ACC112 (cell line): ENCODE measurements around the gene LYPD6B.

ENCODE experiments used
- H2AFZ ChIP-seq: fragments of 200-600 bp; sonication (generic); one replicate; pipeline ENCODE4 v1.6.0; 2017; ENCODE audit warnings: antibody characterized with exemption, low read length; ENCODE audit not compliant: unreplicated experiment
- H3K27ac ChIP-seq: fragments of 200-600 bp; sonication (generic); 2 replicates; pipeline ENCODE4 v1.5.1; 2014; ENCODE audit warnings: low read depth, mild to moderate bottlenecking, antibody characterized with exemption, low read length, moderate library complexity
- H3K27me3 ChIP-seq: fragments of 200-600 bp; sonication (generic); 2 replicates; pipeline ENCODE4 v1.6.1; 2014; ENCODE audit warnings: mild to moderate bottlenecking, antibody characterized with exemption, low read length, moderate library complexity, mixed read lengths; ENCODE audit not compliant: insufficient read depth
- H3K36me3 ChIP-seq: fragments of 200-600 bp; sonication (generic); 2 replicates; pipeline ENCODE4 v1.6.1; 2016; ENCODE audit warnings: mild to moderate bottlenecking, antibody characterized with exemption, low read length, moderate library complexity, mixed read lengths; ENCODE audit not compliant: insufficient read depth
- H3K4me1 ChIP-seq: fragments of 200-600 bp; sonication (generic); one replicate; pipeline ENCODE4 v1.6.1; 2016; ENCODE audit warnings: low read length, mixed read lengths; ENCODE audit not compliant: insufficient read depth, unreplicated experiment, control insufficient read depth
- H3K4me3 ChIP-seq: fragments of 200-600 bp; sonication (generic); 2 replicates; pipeline ENCODE4 v1.5.1; 2014; ENCODE audit warnings: mild to moderate bottlenecking, low read depth, low read length
- H3K79me2 ChIP-seq: fragments of 200-600 bp; sonication (generic); one replicate; pipeline ENCODE4 v1.6.0; 2016; ENCODE audit warnings: low read length; ENCODE audit not compliant: control insufficient read depth, unreplicated experiment, insufficient read depth

The LYPD6B gene

GRCh38 chr2:149160195-149160594 is 121.7 kb downstream of the LYPD6B start:
- no peaks in the 10 kb centered on the region for H3K4me1 ChIP-seq
- H3K27ac ChIP-seq: no peak overlapping the region
- H2AFZ ChIP-seq: no peak overlapping the region
- no peaks in the 10 kb centered on the region for H3K36me3 ChIP-seq
- H3K4me3 ChIP-seq: no peak overlapping the region
- no peaks in the 10 kb centered on the region for H3K27me3 ChIP-seq
- no peaks in the 10 kb centered on the region for H3K79me2 ChIP-seq

GRCh38 chr2:149160701-149161217 is 122.3 kb downstream of the LYPD6B start:
- H3K27ac ChIP-seq: no peak overlapping the region
- H3K27me3 ChIP-seq: no peaks in the 10 kb centered on the region
- H3K36me3 ChIP-seq: no peaks in the 10 kb centered on the region
- no peak overlapping the region for H2AFZ ChIP-seq
- no peaks in the 10 kb centered on the region for H3K4me1 ChIP-seq
- H3K4me3 ChIP-seq: no peak overlapping the region
- no peaks in the 10 kb centered on the region for H3K79me2 ChIP-seq

- Histone ChIP-seq H3K79me2 (no peaks in the 10 kb centered on the region), H3K4me1 (no peaks in the 10 kb centered on the region), H2AFZ (no peak overlapping the region), H3K36me3 (no peaks in the 10 kb centered on the region), H3K27me3 (no peaks in the 10 kb centered on the region), H3K27ac (no peak overlapping the region), H3K4me3 (no peak overlapping the region)
Measured at GRCh38 chr2:149161481-149162225, 123.2 kb downstream of the LYPD6B start.

GRCh38 chr2:149164296-149164695 is 125.8 kb downstream of the LYPD6B start:
- Histone ChIP-seq H3K27me3 (no peaks in the 10 kb centered on the region), H3K36me3 (no peaks in the 10 kb centered on the region), H2AFZ (no peak overlapping the region), H3K27ac (no peak overlapping the region), H3K79me2 (no peaks in the 10 kb centered on the region), H3K4me3 (no peak overlapping the region), H3K4me1 (no peaks in the 10 kb centered on the region)

GRCh38 chr2:149164827-149165226 is 126.3 kb downstream of the LYPD6B start:
- no peak overlapping the region for H2AFZ ChIP-seq
- H3K27me3 ChIP-seq: no peaks in the 10 kb centered on the region
- H3K4me1 ChIP-seq: no peaks in the 10 kb centered on the region
- no peak overlapping the region for H3K27ac ChIP-seq
- no peak overlapping the region for H3K4me3 ChIP-seq
- no peaks in the 10 kb centered on the region for H3K36me3 ChIP-seq
- H3K79me2 ChIP-seq: no peaks in the 10 kb centered on the region

- no peaks in the 10 kb centered on the region for H3K36me3 ChIP-seq
- no peaks in the 10 kb centered on the region for H3K79me2 ChIP-seq
- H3K27ac ChIP-seq: no peak overlapping the region
- no peak overlapping the region for H3K4me3 ChIP-seq
- H3K4me1 ChIP-seq: no peaks in the 10 kb centered on the region
- H2AFZ ChIP-seq: no peak overlapping the region
- no peaks in the 10 kb centered on the region for H3K27me3 ChIP-seq
Measured at GRCh38 chr2:149167001-149167780, 128.7 kb downstream of the LYPD6B start.

GRCh38 chr2:149167941-149168340 is 129.4 kb downstream of the LYPD6B start:
- Histone ChIP-seq H2AFZ (no peak overlapping the region), H3K4me1 (no peaks in the 10 kb centered on the region), H3K27ac (no peak overlapping the region), H3K79me2 (no peaks in the 10 kb centered on the region), H3K4me3 (no peak overlapping the region), H3K36me3 (no peaks in the 10 kb centered on the region), H3K27me3 (no peaks in the 10 kb centered on the region)

- Histone ChIP-seq H2AFZ (no peak overlapping the region), H3K4me1 (no peaks in the 10 kb centered on the region), H3K27me3 (no peaks in the 10 kb centered on the region), H3K79me2 (no peaks in the 10 kb centered on the region), H3K27ac (no peak overlapping the region), H3K4me3 (no peak overlapping the region), H3K36me3 (no peaks in the 10 kb centered on the region)
Measured at GRCh38 chr2:149169656-149170055, 131.2 kb downstream of the LYPD6B start.

GRCh38 chr2:149170156-149170555 is 131.7 kb downstream of the LYPD6B start:
- no peaks in the 10 kb centered on the region for H3K36me3 ChIP-seq
- no peaks in the 10 kb centered on the region for H3K79me2 ChIP-seq
- H3K4me3 ChIP-seq: no peak overlapping the region
- no peak overlapping the region for H3K27ac ChIP-seq
- no peaks in the 10 kb centered on the region for H3K4me1 ChIP-seq
- H2AFZ ChIP-seq: no peak overlapping the region
- H3K27me3 ChIP-seq: no peaks in the 10 kb centered on the region

GRCh38 chr2:149170911-149171310 is 132.4 kb downstream of the LYPD6B start:
- Histone ChIP-seq H3K27ac (no peak overlapping the region), H2AFZ (no peak overlapping the region), H3K4me1 (no peaks in the 10 kb centered on the region), H3K4me3 (no peak overlapping the region), H3K36me3 (no peaks in the 10 kb centered on the region), H3K79me2 (no peaks in the 10 kb centered on the region), H3K27me3 (no peaks in the 10 kb centered on the region)

- Histone ChIP-seq H3K27ac (no peak overlapping the region), H3K36me3 (no peaks in the 10 kb centered on the region), H2AFZ (no peak overlapping the region), H3K4me1 (no peaks in the 10 kb centered on the region), H3K79me2 (no peaks in the 10 kb centered on the region), H3K27me3 (no peaks in the 10 kb centered on the region), H3K4me3 (no peak overlapping the region)
Measured at GRCh38 chr2:149173220-149173619, 134.7 kb downstream of the LYPD6B start.
